GM12892 (cell line): ENCODE results near the gene SLC5A4.

Experiments used
- POLR2A ChIP-seq: IDR thresholded peaks from 2 replicates; pipeline ENCODE4 v1.6.1; 2011; ENCODE audit warnings: low read depth, low read length, control low read depth
- POLR2AphosphoS5 ChIP-seq: IDR thresholded peaks from 2 replicates; pipeline ENCODE4 v1.6.1; 2011; ENCODE audit warnings: low read depth, low read length, control low read depth

DNA sequence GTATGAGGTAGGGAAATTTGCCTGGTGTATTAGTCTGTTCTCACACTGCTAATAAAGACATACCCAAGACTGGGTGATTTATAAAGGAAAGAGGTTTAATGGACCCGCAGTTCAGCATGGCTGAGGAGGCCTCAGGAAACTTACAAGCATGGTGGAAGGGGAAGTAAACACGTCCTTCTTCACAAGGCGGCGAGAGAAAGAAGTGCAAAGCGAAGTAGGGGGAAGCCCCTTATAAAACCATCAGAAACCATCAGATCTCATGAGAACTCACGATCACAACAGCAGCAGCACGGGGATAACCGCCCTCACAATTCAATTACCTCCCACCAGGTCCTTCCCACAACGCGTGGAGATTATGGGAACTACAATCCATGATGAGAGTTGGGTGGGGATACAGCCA lies 38.2 kb downstream of the SLC5A4 start:
- TF ChIP-seq POLR2A (no peak), POLR2AphosphoS5 (no peak)
